Smooth muscle cell (in vitro differentiated cells): ENCODE data around the gene CHN2. TPM values are rescaled to one million over a fixed set of nuclear protein-coding genes. Genes with fewer than 3 reads are reported as not detected.

Experiments
- DNase-seq: peaks from one replicate; lab custom pipeline; 2025; ENCODE audit not compliant: unreplicated experiment; lab: John Stamatoyannopoulos, UW
- H2AFZ ChIP-seq: fragments of 200-600 bp; sonication (generic); 2 replicates; pipeline ENCODE4 v1.6.0; 2016; ENCODE audit warnings: antibody characterized with exemption, low read depth, mild to moderate bottlenecking
- H3F3A ChIP-seq: fragments of 200-600 bp; sonication (generic); 2 replicates; pipeline ENCODE4 v1.6.0; 2017; ENCODE audit warnings: antibody characterized with exemption, low read depth
- H3K27ac ChIP-seq: fragments of 200-600 bp; sonication (generic); 2 replicates; pipeline ENCODE4 v1.5.1; 2016; ENCODE audit warnings: low read depth, mild to moderate bottlenecking
- H3K27me3 ChIP-seq: fragments of 200-600 bp; sonication (generic); 2 replicates; pipeline ENCODE4 v1.6.1; 2016; ENCODE audit warnings: low read depth, mild to moderate bottlenecking
- H3K36me3 ChIP-seq: fragments of 200-600 bp; sonication (generic); 2 replicates; pipeline ENCODE4 v1.5.1; 2016; ENCODE audit warnings: low read depth
- H3K4me1 ChIP-seq: fragments of 200-600 bp; sonication (generic); 2 replicates; pipeline ENCODE4 v1.5.1; 2016; ENCODE audit warnings: low read depth
- H3K4me2 ChIP-seq: fragments of 200-600 bp; sonication (generic); 2 replicates; pipeline ENCODE4 v1.6.0; 2016; ENCODE audit warnings: mild to moderate bottlenecking
- H3K4me3 ChIP-seq: fragments of 200-600 bp; sonication (generic); 2 replicates; pipeline ENCODE4 v1.5.1; 2016; ENCODE audit warnings: mild to moderate bottlenecking
- H3K79me2 ChIP-seq: fragments of 200-600 bp; sonication (generic); 2 replicates; pipeline ENCODE4 v1.6.0; 2016; ENCODE audit warnings: low read depth, mild to moderate bottlenecking
- H3K9ac ChIP-seq: fragments of 200-600 bp; sonication (generic); 2 replicates; pipeline ENCODE4 v1.6.0; 2016; ENCODE audit warnings: low read depth
- H3K9me3 ChIP-seq: fragments of 200-600 bp; sonication (generic); replicated peaks from 2 replicates; pipeline ENCODE4 v1.5.1; 2016; ENCODE audit warnings: low read depth
- H4K20me1 ChIP-seq: fragments of 200-600 bp; sonication (generic); 2 replicates; pipeline ENCODE4 v1.6.0; 2016; ENCODE audit warnings: low read depth
- WGBS: methylation state at CpG from one replicate; pipeline ENCODE4 v1.1.7; 2016; ENCODE audit warnings: low lambda C conversion rate; 5-methylcytosine and 5-hydroxymethylcytosine counted together
- polyA plus RNA-seq: library from polyadenylated mRNA; unstranded; fragments of >200 nt; fragmentation: Nextera tagmentation; extraction: Ambion mirVana; gene quantifications from 2 replicates; pipeline ENCODE4 v1.2.1, GENCODE V29; 2016
- total RNA-seq: library from RNA; depleted of rRNA; stranded (reverse); fragments of >200 nt; gene quantifications from 2 replicates; pipeline ENCODE4 v1.2.3, GENCODE V29; 2014
- TF ChIP-seq, protein P1 (sequence below): fragments of 200-600 bp; sonication (generic); IDR thresholded peaks from 2 replicates; pipeline ENCODE4 v1.5.1; 2017; ENCODE audit warnings: borderline replicate concordance, mild to moderate bottlenecking, antibody characterized with exemption; ENCODE audit not compliant: insufficient read depth, poor library complexity, severe bottlenecking

CHN2 gene
- total and polyA plus RNA-seq, 2 experiments from 2014 or later = 7.4 to 20.7 TPM

DNA sequence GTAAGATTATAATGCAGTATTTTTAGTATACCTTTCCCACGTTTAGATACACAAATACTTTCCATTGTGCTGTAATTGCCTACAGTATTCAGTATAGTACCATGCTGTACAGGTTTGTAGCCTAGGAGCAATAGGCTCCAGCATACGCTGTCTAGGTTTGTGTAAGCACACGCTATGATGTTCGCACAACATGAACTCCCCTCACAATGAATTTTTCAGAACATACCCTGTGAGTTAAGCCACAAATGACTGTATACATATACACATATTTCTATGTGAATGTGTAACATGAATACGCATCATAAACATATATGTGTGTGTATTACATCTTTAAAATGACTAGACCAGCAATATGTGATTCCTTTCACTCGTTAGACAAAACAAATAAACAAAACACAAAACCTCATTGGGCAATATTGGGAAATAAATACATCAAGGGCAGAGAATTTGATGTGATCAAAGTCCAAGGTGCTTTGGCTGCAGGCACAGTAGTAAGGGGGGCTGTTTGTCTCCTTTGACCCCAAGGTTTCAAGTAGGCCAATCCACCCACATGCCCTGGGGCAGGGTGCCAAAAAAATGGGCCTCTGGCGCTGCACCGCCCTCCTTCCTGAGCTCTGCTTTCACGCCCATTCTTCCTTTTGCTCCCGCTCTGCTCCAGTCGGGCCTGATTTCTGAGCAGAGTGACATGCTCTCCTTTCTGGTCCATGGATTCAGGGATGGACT, 33.9 kb downstream of the CHN2 start:
- Histone ChIP-seq H2AFZ (no peak overlapping the region), H3K4me2 (no peak overlapping the region), H3K9me3 (no peaks in the 10 kb centered on the region), H3K4me3 (no peak overlapping the region), H3K36me3 (no peaks in the 10 kb centered on the region), H3K27ac (no peak overlapping the region), H3K27me3 (no peaks in the 10 kb centered on the region), H3K4me1 (peaks cover 30% of the 10 kb centered on the region), H3K79me2 (no peaks in the 10 kb centered on the region), H3F3A (peaks cover 3% of the 10 kb centered on the region), H4K20me1 (no peaks in the 10 kb centered on the region), H3K9ac (no peak overlapping the region)
- 95% methylated on average over 11 of the region's 11 CpGs for WGBS
- TF ChIP-seq, protein P1, sequence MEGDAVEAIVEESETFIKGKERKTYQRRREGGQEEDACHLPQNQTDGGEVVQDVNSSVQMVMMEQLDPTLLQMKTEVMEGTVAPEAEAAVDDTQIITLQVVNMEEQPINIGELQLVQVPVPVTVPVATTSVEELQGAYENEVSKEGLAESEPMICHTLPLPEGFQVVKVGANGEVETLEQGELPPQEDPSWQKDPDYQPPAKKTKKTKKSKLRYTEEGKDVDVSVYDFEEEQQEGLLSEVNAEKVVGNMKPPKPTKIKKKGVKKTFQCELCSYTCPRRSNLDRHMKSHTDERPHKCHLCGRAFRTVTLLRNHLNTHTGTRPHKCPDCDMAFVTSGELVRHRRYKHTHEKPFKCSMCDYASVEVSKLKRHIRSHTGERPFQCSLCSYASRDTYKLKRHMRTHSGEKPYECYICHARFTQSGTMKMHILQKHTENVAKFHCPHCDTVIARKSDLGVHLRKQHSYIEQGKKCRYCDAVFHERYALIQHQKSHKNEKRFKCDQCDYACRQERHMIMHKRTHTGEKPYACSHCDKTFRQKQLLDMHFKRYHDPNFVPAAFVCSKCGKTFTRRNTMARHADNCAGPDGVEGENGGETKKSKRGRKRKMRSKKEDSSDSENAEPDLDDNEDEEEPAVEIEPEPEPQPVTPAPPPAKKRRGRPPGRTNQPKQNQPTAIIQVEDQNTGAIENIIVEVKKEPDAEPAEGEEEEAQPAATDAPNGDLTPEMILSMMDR = no peak
- DNase-seq = no peak

DNA sequence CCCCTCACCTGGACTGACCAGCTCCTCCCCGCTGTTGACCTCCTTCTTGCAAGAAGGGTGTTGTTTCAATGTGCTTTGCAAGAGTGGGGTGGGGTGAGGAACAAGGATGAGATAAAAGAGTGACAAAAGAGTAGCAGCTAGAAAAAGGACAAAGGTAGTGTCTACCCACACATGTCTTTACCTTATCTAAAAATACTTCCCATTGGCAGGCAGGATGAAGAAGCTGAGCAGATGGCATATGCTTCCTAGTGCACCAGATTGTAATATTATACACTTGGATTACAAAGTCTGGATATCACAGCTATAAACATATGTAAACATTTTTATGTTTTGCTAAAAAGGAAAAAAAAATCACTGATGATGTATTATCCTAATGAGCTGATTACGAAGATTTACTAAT, 34.5 kb downstream of the CHN2 start:
- H3K4me1 ChIP-seq = peaks cover 30% of the 10 kb centered on the region
- H3K4me2 ChIP-seq = no peak overlapping the region
- no peak overlapping the region for H3K27ac ChIP-seq
- H3K27me3 ChIP-seq = no peaks in the 10 kb centered on the region
- H2AFZ ChIP-seq = no peak overlapping the region
- WGBS = 93% methylated on average over 2 of the region's 2 CpGs
- no peaks in the 10 kb centered on the region for H3K36me3 ChIP-seq
- TF ChIP-seq, protein P1 = no peak
- H3F3A ChIP-seq = peaks cover 3% of the 10 kb centered on the region
- no peak overlapping the region for H3K4me3 ChIP-seq
- no peak for DNase-seq
- H3K9ac ChIP-seq = no peak overlapping the region
- no peaks in the 10 kb centered on the region for H3K9me3 ChIP-seq
- no peaks in the 10 kb centered on the region for H4K20me1 ChIP-seq
- no peaks in the 10 kb centered on the region for H3K79me2 ChIP-seq

DNA sequence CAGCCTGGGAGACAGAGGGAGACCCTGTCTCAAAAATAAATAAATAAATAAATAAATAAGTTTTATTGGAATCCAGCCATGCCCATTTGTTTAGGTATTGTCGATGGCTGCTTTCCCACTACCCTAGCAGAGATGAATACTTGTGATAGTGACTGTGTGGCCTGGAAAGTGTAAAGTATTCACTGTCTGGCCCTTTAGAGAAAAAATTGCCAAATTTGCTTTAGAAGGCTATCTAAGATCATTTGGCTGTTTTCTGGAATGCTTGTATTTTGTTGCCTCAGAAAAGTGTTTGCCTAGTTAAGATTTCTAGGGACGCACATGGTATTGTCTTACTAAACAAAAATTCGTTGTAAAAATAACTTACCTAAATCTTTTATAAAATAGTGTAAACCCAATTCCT, 35.4 kb downstream of the CHN2 start:
- Histone ChIP-seq H3K4me2 (no peak overlapping the region), H3K79me2 (no peaks in the 10 kb centered on the region), H3K9me3 (no peaks in the 10 kb centered on the region), H3K9ac (no peak overlapping the region), H3F3A (peaks cover 3% of the 10 kb centered on the region), H3K4me1 (peaks cover 24% of the 10 kb centered on the region), H3K36me3 (no peaks in the 10 kb centered on the region), H3K27me3 (no peaks in the 10 kb centered on the region), H2AFZ (no peak overlapping the region), H3K27ac (no peak overlapping the region), H4K20me1 (no peaks in the 10 kb centered on the region), H3K4me3 (no peak overlapping the region)
- 62% methylated on average over 3 of the region's 3 CpGs for WGBS
- TF ChIP-seq, protein P1 = no peak
- no peak for DNase-seq

DNA sequence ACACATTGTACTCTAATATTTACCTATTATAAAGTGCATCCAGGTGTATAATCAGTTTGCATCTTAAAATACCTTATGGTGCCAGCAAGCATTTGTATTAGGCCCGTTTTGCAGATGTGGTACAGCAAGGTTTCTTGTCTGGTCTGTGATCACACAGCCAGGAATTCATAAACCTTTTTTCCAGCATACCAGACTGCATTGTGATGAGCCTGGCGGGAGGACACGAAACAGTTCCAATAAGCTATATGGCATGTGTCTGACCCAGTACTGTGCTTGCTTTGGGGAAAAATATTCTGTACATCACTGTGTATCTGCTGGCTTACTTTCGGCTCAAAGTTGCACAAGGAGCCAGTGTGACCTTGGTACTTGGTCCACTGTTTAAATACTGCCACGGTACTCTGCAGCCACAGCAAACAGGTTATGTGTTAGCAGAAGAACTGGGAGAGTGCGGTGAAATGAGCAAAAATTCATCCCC, 36.3 kb downstream of the CHN2 start:
- H3K4me2 ChIP-seq = no peak overlapping the region
- no peak overlapping the region for H3K27ac ChIP-seq
- H4K20me1 ChIP-seq = no peaks in the 10 kb centered on the region
- no peak overlapping the region for H2AFZ ChIP-seq
- no peaks in the 10 kb centered on the region for H3F3A ChIP-seq
- no peak overlapping the region for H3K9ac ChIP-seq
- no peak for DNase-seq
- WGBS = 67% methylated on average over 6 of the region's 6 CpGs
- no peak overlapping the region for H3K4me3 ChIP-seq
- no peaks in the 10 kb centered on the region for H3K27me3 ChIP-seq
- H3K79me2 ChIP-seq = no peaks in the 10 kb centered on the region
- H3K4me1 ChIP-seq = peaks cover 16% of the 10 kb centered on the region
- no peaks in the 10 kb centered on the region for H3K36me3 ChIP-seq
- TF ChIP-seq, protein P1 = no peak
- H3K9me3 ChIP-seq = no peaks in the 10 kb centered on the region
